ENCODE results near the gene SFPQ. TPM values are rescaled to one million over a fixed set of nuclear protein-coding genes. Genes with fewer than 3 reads are reported as not detected.

Gene SFPQ
- total and polyA plus RNA-seq, 4 donors = 116 to 269 (median 210) TPM

GRCh38 chr1:35181790-35182455 is 11.0 kb downstream of the SFPQ start:
- no peak for TF ChIP-seq CTCF (IDR thresholded peaks at IDR 0.05; ENCODE audit: control extremely low read depth, extremely low read depth)
- ATAC-seq (ENCODE audit: insufficient read depth, low FRiP score) = no peak
- no peak overlapping the region for H3K4me3 ChIP-seq
- H3K9me3 ChIP-seq (ENCODE audit: control insufficient read depth in 4 of 4, insufficient read depth in 3 of 4, low read length in 3 of 4) = no peaks in the 10 kb centered on the region
- H3K36me3 ChIP-seq (ENCODE audit: control insufficient read depth in 4 of 4, insufficient read depth in 4 of 4, low read length in 4 of 4) = peaks cover 23 to 92% (median 74%) of the 10 kb centered on the region in 4 donors
- H3K27ac ChIP-seq (ENCODE audit: low read depth in 1 of 2, low read length in 1 of 2) = no peak overlapping the region
- H3K4me1 ChIP-seq (ENCODE audit: control insufficient read depth in 5 of 5, insufficient read depth in 5 of 5, low read length in 5 of 5) = peaks cover 2 to 31% (median 7%) of the 10 kb centered on the region in 5 donors
- WGBS, 2 donors = 58 to 67% methylated on average over 4 of the region's 4 CpGs
- H3K27me3 ChIP-seq (ENCODE audit: control insufficient read depth in 3 of 3, insufficient read depth in 3 of 3, low read length in 2 of 3) = no peaks in the 10 kb centered on the region
- H3K9ac ChIP-seq (ENCODE audit: insufficient read depth in 1 of 2, low read length in 2 of 2) = no peak overlapping the region
- no peak for DNase-seq

GRCh38 chr1:35180776-35181374 is 12.1 kb downstream of the SFPQ start:
- H3K4me1 ChIP-seq (ENCODE audit: control insufficient read depth in 5 of 5, insufficient read depth in 5 of 5, low read length in 5 of 5) = peaks cover 0 to 25% (median 6%) of the 10 kb centered on the region in 5 donors
- no peak overlapping the region for H3K4me3 ChIP-seq
- no peak overlapping the region for H3K9ac ChIP-seq (ENCODE audit: insufficient read depth in 1 of 2, low read length in 2 of 2)
- no peak overlapping the region for H3K27ac ChIP-seq (ENCODE audit: low read depth in 1 of 2, low read length in 1 of 2)
- no peak for TF ChIP-seq CTCF (IDR thresholded peaks at IDR 0.05; ENCODE audit: control extremely low read depth, extremely low read depth)
- peaks cover 21 to 88% (median 68%) of the 10 kb centered on the region in 4 donors for H3K36me3 ChIP-seq (ENCODE audit: control insufficient read depth in 4 of 4, insufficient read depth in 4 of 4, low read length in 4 of 4)
- no peaks in the 10 kb centered on the region for H3K9me3 ChIP-seq (ENCODE audit: control insufficient read depth in 4 of 4, insufficient read depth in 3 of 4, low read length in 3 of 4)
- WGBS, 2 donors = 92% methylated on average over 7 of the region's 7 CpGs
- no peak for DNase-seq
- no peaks in the 10 kb centered on the region for H3K27me3 ChIP-seq (ENCODE audit: control insufficient read depth in 3 of 3, insufficient read depth in 3 of 3, low read length in 2 of 3)
- ATAC-seq (ENCODE audit: insufficient read depth, low FRiP score) = no peak

GRCh38 chr1:35179908-35180307 is 13.0 kb downstream of the SFPQ start:
- Histone ChIP-seq H3K36me3 (ENCODE audit: control insufficient read depth in 4 of 4, insufficient read depth in 4 of 4, low read length in 4 of 4) (peaks cover 26 to 89% (median 66%) of the 10 kb centered on the region in 4 donors), H3K9ac (ENCODE audit: insufficient read depth in 1 of 2, low read length in 2 of 2) (no peak overlapping the region), H3K4me3 (no peak overlapping the region), H3K9me3 (ENCODE audit: control insufficient read depth in 4 of 4, insufficient read depth in 3 of 4, low read length in 3 of 4) (no peaks in the 10 kb centered on the region), H3K27me3 (ENCODE audit: control insufficient read depth in 3 of 3, insufficient read depth in 3 of 3, low read length in 2 of 3) (no peaks in the 10 kb centered on the region), H3K4me1 (ENCODE audit: control insufficient read depth in 5 of 5, insufficient read depth in 5 of 5, low read length in 5 of 5) (peaks cover 0 to 25% (median 6%) of the 10 kb centered on the region in 5 donors), H3K27ac (ENCODE audit: low read depth in 1 of 2, low read length in 1 of 2) (no peak overlapping the region)
- 56 to 72% methylated on average over 1 of the region's 1 CpG for WGBS, 2 donors
- DNase-seq (no peak), ATAC-seq (ENCODE audit: insufficient read depth, low FRiP score) (no peak)
- TF ChIP-seq CTCF (IDR thresholded peaks at IDR 0.05; ENCODE audit: control extremely low read depth, extremely low read depth) = no peak

All from lung (tissue), 12 donors.